IPS DF 4.7 (cell line): ENCODE measurements around the gene SOX3.

Experiments used
- DNase-seq: peaks from one replicate; pipeline ENCODE4 v3.0.0-alpha.2; 2013; ENCODE audit warnings: low spot score; ENCODE audit errors: extremely low read depth

The SOX3 gene

DNA sequence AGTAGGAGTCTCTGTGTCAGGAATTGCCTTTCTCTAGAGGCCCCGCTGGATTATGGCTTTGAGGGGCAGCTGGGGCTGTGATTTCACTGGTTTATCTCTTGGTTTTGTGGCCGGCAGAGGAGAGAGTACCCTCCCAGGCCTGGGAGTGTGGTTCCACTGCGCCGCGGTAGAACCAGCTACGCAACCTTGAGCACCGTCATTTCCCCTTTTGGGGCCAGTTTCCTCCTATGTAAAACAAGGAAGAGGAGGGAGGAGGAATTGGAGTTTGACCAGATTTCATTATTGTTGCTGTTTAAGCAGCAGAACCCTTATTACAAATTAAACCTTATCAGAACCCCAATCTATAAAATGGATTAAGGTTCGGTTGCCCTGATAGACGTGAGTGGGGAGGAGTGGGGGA is 4.4 kb downstream of the SOX3 start:
- DNase-seq: no peak

DNA sequence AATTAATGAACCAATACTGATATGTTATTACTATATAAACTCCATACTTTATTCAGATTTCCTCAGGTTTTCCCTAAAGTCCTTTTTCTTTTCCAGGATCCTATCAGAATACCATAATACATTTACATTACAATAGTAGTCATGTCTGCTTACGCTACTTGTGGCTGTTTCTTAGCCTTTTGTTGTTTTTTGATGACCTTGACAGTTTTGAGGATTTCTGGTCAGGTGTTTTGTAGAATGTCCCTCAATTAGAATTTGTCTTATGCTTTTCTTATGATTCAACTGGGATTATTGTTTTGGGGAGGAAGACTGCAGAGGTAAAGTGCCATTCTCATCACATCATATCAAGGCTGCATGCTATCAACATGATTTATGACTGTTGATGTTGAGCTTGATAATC is 9.1 kb downstream of the SOX3 start:
- no peak for DNase-seq

DNA sequence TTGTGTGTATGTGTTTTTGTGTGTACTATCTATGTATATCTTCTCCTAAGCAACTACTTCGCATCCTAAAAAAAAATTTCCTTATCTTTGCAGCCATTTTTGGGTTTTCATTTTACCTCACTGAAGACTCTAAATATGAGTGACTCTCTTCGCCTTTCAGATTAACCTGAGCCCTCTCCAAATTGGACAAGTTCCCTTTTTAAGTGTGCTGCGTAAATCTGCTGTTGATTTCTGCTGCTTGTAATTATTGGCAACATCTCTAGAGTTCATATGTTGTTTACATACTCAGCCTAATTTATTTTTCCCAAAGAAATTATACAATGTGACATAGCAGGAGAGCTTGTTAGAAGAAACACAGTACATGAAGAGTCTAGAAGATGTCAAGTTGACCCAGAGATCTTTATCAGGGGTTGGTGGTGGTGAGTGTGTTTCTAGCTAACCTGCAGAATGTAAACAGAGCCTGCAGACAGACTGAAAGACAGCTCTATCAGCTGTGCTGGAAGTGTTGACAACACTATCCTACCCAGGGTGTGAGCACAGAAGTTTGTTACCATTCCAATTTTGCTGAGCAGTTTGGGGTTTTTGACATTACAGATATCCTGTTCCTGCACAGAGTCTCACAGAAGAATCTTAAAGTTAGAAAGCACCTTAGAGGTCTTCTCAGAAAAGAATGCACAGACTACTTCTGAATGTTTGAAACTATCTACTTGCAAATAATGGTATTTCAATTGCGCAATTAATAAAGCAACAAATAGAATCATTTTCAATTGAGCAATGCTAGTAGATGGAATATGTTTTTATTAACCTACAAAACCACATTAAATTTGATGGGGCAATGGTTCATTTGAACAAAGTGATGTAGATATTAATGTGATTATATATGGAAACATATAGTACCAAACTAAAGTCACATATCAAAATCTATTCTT is 12.5 kb downstream of the SOX3 start:
- no peak for DNase-seq

DNA sequence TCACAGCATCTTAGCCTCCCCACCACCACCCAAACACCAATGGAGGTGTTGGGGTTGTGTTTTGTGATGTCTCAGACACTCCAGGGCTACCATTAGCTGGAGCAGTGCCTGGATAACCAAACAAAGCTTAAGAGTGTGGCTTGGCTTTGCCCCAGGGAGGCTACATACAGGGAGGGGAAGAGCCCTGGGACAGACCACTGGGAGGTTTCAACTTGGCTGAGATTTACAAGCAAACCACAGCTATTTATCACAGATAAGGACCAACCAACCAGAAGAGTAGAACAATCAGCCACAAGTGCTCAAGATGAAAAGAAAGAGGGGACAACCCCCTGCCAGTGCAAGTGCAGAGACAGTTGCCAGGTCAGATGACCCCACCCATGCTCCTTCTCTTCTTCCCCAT is 24.1 kb downstream of the SOX3 start:
- DNase-seq: no peak

DNA sequence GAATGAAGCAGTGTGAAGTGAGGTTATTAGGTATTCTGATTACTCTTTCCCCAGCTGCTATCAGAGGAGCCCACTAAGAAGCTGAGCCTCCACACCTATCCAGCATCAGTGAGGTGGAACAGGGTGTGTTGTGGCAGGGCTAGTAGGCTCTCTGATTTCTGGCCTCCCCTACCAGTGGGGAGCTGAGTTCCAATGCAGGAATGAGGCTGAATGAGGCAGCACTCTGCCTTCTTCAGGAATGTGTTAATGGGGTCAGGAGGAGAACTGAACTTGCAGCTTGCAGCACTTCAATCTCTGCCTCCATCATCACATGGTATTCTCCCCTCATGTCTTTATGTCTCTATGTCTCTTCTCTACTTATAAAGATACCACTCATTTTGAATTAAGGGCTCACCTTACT is 26.9 kb downstream of the SOX3 start:
- DNase-seq: no peak

DNA sequence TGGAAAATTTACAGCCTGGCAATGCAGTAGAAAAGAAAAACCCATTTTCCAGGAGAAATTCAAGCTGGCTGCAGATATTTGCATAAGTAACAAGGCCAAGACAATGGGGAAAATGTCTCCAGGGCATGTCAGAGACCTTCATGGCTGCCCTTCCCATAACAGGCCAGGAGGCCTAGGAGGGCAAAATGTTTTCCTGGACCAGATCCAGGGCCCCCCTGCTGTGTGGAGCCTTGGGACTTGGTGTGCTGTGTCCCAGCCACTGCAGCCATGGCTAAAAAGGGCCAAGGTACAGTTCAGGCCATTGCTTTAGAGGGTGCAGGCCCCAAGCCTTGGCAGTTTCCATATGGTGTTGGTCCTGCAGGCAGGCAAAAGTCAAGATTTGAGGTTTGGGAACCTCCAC is 29.8 kb downstream of the SOX3 start:
- no peak for DNase-seq

DNA sequence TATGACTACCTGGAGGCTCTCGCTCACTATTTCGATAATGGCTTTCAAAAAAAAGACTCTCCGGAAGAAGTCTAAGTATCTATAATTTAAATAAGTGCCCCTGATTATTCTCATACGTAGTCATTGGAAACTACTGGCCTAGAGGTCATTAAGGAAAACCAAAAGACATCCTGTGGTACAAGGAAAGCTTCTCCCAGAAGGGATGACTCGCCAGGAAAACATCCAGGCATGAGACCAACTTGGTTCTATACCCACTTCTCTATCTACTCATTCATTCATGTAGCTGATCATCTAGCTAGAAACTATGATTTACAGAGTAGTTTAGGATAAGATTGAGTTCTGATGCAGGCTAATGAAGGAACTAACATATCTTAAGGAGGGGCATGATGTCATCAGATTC is 37.7 kb downstream of the SOX3 start:
- DNase-seq: no peak
